GM23248 (cell line): ENCODE measurements around the gene ITGA1. TPM values are rescaled to one million over a fixed set of nuclear protein-coding genes. Genes with fewer than 3 reads are reported as not detected.
"Not testable (repeated sequence)": the region's sequence is repeated elsewhere in the genome, so short reads cannot be mapped to it uniquely, and the experiment has no call there.

Source experiments
- DNase-seq: peaks from one replicate; pipeline ENCODE4 v3.0.0-alpha.2; 2015
- H2AFZ ChIP-seq: fragments of 200-600 bp; sonication (generic); 2 replicates; pipeline ENCODE4 v1.6.1; 2016; ENCODE audit warnings: antibody characterized with exemption
- H3F3A ChIP-seq: fragments of 200-600 bp; sonication (generic); 2 replicates; pipeline ENCODE4 v1.6.1; 2016; ENCODE audit warnings: mild to moderate bottlenecking, antibody characterized with exemption, mixed run types; ENCODE audit not compliant: insufficient read depth
- H3K27ac ChIP-seq: fragments of 200-600 bp; sonication (generic); 2 replicates; pipeline ENCODE4 v1.5.1; 2016; ENCODE audit warnings: mild to moderate bottlenecking
- H3K27me3 ChIP-seq: fragments of 200-600 bp; sonication (generic); replicated peaks from 2 replicates; pipeline ENCODE4 v1.6.1; 2016; ENCODE audit warnings: mild to moderate bottlenecking; ENCODE audit not compliant: insufficient read depth
- H3K36me3 ChIP-seq: fragments of 200-600 bp; sonication (generic); 2 replicates; pipeline ENCODE4 v1.6.1; 2016; ENCODE audit warnings: low read depth, mild to moderate bottlenecking
- H3K4me1 ChIP-seq: fragments of 200-600 bp; sonication (generic); 2 replicates; pipeline ENCODE4 v1.6.1; 2016; ENCODE audit warnings: mild to moderate bottlenecking; ENCODE audit not compliant: insufficient read depth
- H3K4me2 ChIP-seq: fragments of 200-600 bp; sonication (generic); one replicate; pipeline ENCODE4 v1.6.1; 2016; ENCODE audit warnings: mild to moderate bottlenecking; ENCODE audit not compliant: unreplicated experiment
- H3K4me3 ChIP-seq: fragments of 200-600 bp; sonication (generic); 2 replicates; pipeline ENCODE4 v1.5.1; 2016; ENCODE audit warnings: mild to moderate bottlenecking
- H3K79me2 ChIP-seq: fragments of 200-600 bp; sonication (generic); 2 replicates; pipeline ENCODE4 v1.6.1; 2016; ENCODE audit warnings: mild to moderate bottlenecking; ENCODE audit not compliant: insufficient read depth
- H3K9ac ChIP-seq: fragments of 200-600 bp; sonication (generic); 2 replicates; pipeline ENCODE4 v1.6.1; 2016; ENCODE audit warnings: mild to moderate bottlenecking
- H3K9me2 ChIP-seq: fragments of 200-600 bp; sonication (generic); 2 replicates; pipeline ENCODE4 v1.6.1; 2016; ENCODE audit warnings: mixed run types, mild to moderate bottlenecking, moderate library complexity; ENCODE audit not compliant: insufficient read depth
- H3K9me3 ChIP-seq: fragments of 200-600 bp; sonication (generic); one replicate; pipeline ENCODE4 v1.6.1; 2017; ENCODE audit warnings: low read depth
- H4K20me1 ChIP-seq: fragments of 200-600 bp; sonication (generic); 2 replicates; pipeline ENCODE4 v1.6.0; 2016; ENCODE audit not compliant: insufficient read depth
- EZH2 ChIP-seq: fragments of 200-600 bp; sonication (generic); IDR thresholded peaks from 2 replicates; pipeline ENCODE4 v1.6.1; 2018; ENCODE audit warnings: antibody characterized with exemption, mild to moderate bottlenecking; ENCODE audit not compliant: insufficient read depth, poor library complexity, severe bottlenecking
- EZH2phosphoT487 ChIP-seq: fragments of 200-600 bp; sonication (generic); IDR thresholded peaks from 2 replicates; pipeline ENCODE4 v1.6.1; 2018; ENCODE audit warnings: antibody characterized with exemption, moderate library complexity, mild to moderate bottlenecking, low read depth; ENCODE audit not compliant: insufficient read depth
- WGBS, 2 experiments: methylation state at CpG; one replicate each; pipeline ENCODE4 v1.1.6; 2015 to 2017; ENCODE audit warnings: low lambda C conversion rate in 2 of 2, low coverage in 1 of 2; ENCODE audit errors: missing lambda C conversion rate in 2 of 2; 5-methylcytosine and 5-hydroxymethylcytosine counted together
- in situ Hi-C: fragments of 300-500 bp; cut with MboI; formaldehyde crosslinking; loops from 2 replicates; pipeline ENCODE4 v1.15.0; 2020
- polyA plus RNA-seq: library from polyadenylated mRNA; unstranded; fragments of >200 nt; fragmentation: Nextera tagmentation; extraction: Ambion mirVana; gene quantifications from 2 replicates; pipeline ENCODE4 v1.2.1, GENCODE V29; 2016
- total RNA-seq: library from RNA; depleted of rRNA; stranded (reverse); fragments of >200 nt; shearing (Covaris generic); gene quantifications from 2 replicates; pipeline ENCODE4 v1.2.3, GENCODE V29; 2014

The ITGA1 gene
- total and polyA plus RNA-seq, 2 experiments from 2014 or later = 8.9 to 18.4 TPM

DNA sequence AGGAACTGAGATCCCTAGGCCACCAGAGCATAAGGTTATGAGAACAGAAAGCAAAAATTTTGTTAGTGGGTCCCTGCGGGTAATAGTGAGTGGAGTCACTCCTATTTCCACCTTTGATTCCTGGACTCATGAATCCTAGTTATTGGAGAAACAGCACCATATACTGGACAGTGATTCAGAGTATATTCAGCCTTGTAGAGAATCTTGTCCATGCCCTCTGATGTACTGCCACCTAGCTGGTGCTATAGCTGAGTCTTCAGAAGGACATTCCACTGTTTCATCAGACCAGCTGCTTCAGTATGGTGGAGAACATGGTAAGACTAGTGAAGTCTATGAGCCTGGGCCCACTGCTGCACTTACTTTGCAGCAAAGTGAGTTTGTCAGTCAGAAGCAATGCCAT, 176.4 kb downstream of the ITGA1 start:
- 96 to 100% methylated on average over 1 of the region's 1 CpG for WGBS, 2 experiments
- no peak for TF ChIP-seq EZH2
- TF ChIP-seq EZH2phosphoT487 = no peak
- no peak overlapping the region for H3K9ac ChIP-seq
- H3K4me2 ChIP-seq = no peak overlapping the region
- no peaks in the 10 kb centered on the region for H3K27me3 ChIP-seq
- in situ Hi-C loops = no loop called here
- H3K36me3 ChIP-seq = no peaks in the 10 kb centered on the region
- peak; percentile 34 for DNase-seq
- no peak overlapping the region for H3K4me3 ChIP-seq
- H3F3A ChIP-seq = no peaks in the 10 kb centered on the region
- no peaks in the 10 kb centered on the region for H3K9me2 ChIP-seq
- no peaks in the 10 kb centered on the region for H3K4me1 ChIP-seq
- no peak overlapping the region for H3K27ac ChIP-seq
- no peaks in the 10 kb centered on the region for H4K20me1 ChIP-seq
- H3K9me3 ChIP-seq = no peaks in the 10 kb centered on the region
- no peak overlapping the region for H2AFZ ChIP-seq
- H3K79me2 ChIP-seq = no peaks in the 10 kb centered on the region

DNA sequence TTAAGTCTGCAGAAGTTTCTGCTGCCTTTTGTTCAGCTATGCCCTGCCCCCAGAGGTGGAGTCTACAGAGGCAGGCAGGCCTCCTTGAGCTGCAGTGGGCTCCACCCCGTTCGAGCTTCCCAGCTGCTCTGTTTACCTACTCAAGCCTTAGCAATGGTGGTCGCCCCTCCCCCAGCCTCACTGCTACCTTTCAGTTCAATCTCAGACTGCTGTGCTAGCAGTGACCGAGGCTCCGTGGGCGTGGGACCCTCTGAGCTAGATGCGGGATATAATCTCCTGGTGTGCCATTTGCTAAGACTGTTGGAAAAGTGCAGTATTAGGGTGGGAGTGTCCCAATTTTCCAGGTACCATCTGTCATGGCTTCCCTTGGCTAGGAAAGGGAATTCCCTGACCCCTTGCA, 188.4 kb downstream of the ITGA1 start:
- H3K79me2 ChIP-seq, H3K36me3 ChIP-seq, H3K27me3 ChIP-seq, H3K4me2 ChIP-seq, H3K9me3 ChIP-seq, H4K20me1 ChIP-seq, DNase-seq, H3K4me3 ChIP-seq, H3K9me2 ChIP-seq, H3K4me1 ChIP-seq, H3K9ac ChIP-seq, H2AFZ ChIP-seq, H3K27ac ChIP-seq, H3F3A ChIP-seq, in situ Hi-C loops: not testable (repeated sequence)
- WGBS, 2 experiments = 72 to 76% methylated on average over 7 of the region's 7 CpGs

GRCh38 chr5:52977264-52977897, 189.7 kb downstream of the ITGA1 start:
- Histone ChIP-seq H3K9me3 (no peaks in the 10 kb centered on the region), H3K9ac (no peak overlapping the region), H3F3A (no peaks in the 10 kb centered on the region), H3K4me3 (no peak overlapping the region), H3K36me3 (no peaks in the 10 kb centered on the region), H3K79me2 (no peaks in the 10 kb centered on the region), H3K27me3 (no peaks in the 10 kb centered on the region), H3K27ac (no peak overlapping the region), H2AFZ (no peak overlapping the region), H3K9me2 (no peaks in the 10 kb centered on the region), H3K4me2 (no peak overlapping the region), H3K4me1 (no peaks in the 10 kb centered on the region), H4K20me1 (no peaks in the 10 kb centered on the region)
- in situ Hi-C loops = no loop called here
- no peak for TF ChIP-seq EZH2
- no peak for TF ChIP-seq EZH2phosphoT487
- DNase-seq = no peak
- WGBS, 2 experiments = 76 to 81% methylated on average over 6 to 7 of the region's 7 CpGs

- H3K9me2 ChIP-seq = no peaks in the 10 kb centered on the region
- H3K4me3 ChIP-seq = no peak overlapping the region
- no peaks in the 10 kb centered on the region for H3K36me3 ChIP-seq
- H2AFZ ChIP-seq = no peak overlapping the region
- no peaks in the 10 kb centered on the region for H3K9me3 ChIP-seq
- H3K27me3 ChIP-seq = no peaks in the 10 kb centered on the region
- H3K4me2 ChIP-seq = no peak overlapping the region
- H3K9ac ChIP-seq = no peak overlapping the region
- DNase-seq = no peak
- 50 to 55% methylated on average over 4 of the region's 4 CpGs for WGBS, 2 experiments
- no peak overlapping the region for H3K27ac ChIP-seq
- peaks cover 36% of the 10 kb centered on the region for H3F3A ChIP-seq
- in situ Hi-C loops = no loop called here
- H4K20me1 ChIP-seq = no peaks in the 10 kb centered on the region
- peaks cover 28% of the 10 kb centered on the region for H3K4me1 ChIP-seq
- H3K79me2 ChIP-seq = no peaks in the 10 kb centered on the region
- TF ChIP-seq EZH2 (no peak), EZH2phosphoT487 (no peak)
These were observed 193.8 kb downstream of the ITGA1 start for GRCh38 chr5:52981507-52981906.
